Neural cell (in vitro differentiated cells): ENCODE data around the gene PLCB4. TPM values are rescaled to one million over a fixed set of nuclear protein-coding genes. Genes with fewer than 3 reads are reported as not detected.

Source experiments
- H2AFZ ChIP-seq: fragments of 200-600, 300-800 bp; sonication (generic), shearing (Covaris generic); 2 replicates; pipeline ENCODE4 v1.6.0; 2014; ENCODE audit warnings: low read depth, mild to moderate bottlenecking, antibody characterized with exemption, low read length, moderate library complexity
- H3F3A ChIP-seq: fragments of 200-600 bp; shearing (Covaris generic); 2 replicates; pipeline ENCODE4 v1.6.1; 2016; ENCODE audit warnings: mild to moderate bottlenecking, moderate library complexity, mixed read lengths, antibody characterized with exemption, low read length; ENCODE audit not compliant: insufficient read depth, poor library complexity, severe bottlenecking
- H3K27ac ChIP-seq: fragments of 200-600, 300-800 bp; sonication (generic), shearing (Covaris generic); 2 replicates; pipeline ENCODE4 v1.5.1; 2014; ENCODE audit warnings: mild to moderate bottlenecking, low read length, moderate library complexity
- H3K27me3 ChIP-seq: fragments of 300-800, 200-600 bp; sonication (generic), shearing (Covaris generic); 2 replicates; pipeline ENCODE4 v1.6.0; 2014; ENCODE audit warnings: mild to moderate bottlenecking, low read depth, low read length, moderate library complexity; ENCODE audit not compliant: insufficient read depth
- H3K36me3 ChIP-seq: fragments of 300-800, 200-600 bp; sonication (generic), shearing (Covaris generic); 2 replicates; pipeline ENCODE4 v1.5.1; 2014; ENCODE audit warnings: mild to moderate bottlenecking, antibody characterized with exemption, low read length, moderate library complexity; ENCODE audit not compliant: insufficient read depth
- H3K4me2 ChIP-seq: fragments of 300-800, 200-600 bp; sonication (generic), shearing (Covaris generic); 2 replicates; pipeline ENCODE4 v1.6.0; 2014; ENCODE audit warnings: mild to moderate bottlenecking, low read length
- H3K4me3 ChIP-seq: fragments of 300-800, 200-600 bp; sonication (generic), shearing (Covaris generic); 2 replicates; pipeline ENCODE4 v1.5.1; 2014; ENCODE audit warnings: mild to moderate bottlenecking, low read length, moderate library complexity
- H3K79me2 ChIP-seq: fragments of 200-600 bp; shearing (Covaris generic); replicated peaks from 2 replicates; pipeline ENCODE4 v1.6.0; 2014; ENCODE audit warnings: mild to moderate bottlenecking, low read length, moderate library complexity; ENCODE audit not compliant: insufficient read depth
- H3K9ac ChIP-seq: fragments of 300-800, 200-600 bp; sonication (generic), shearing (Covaris generic); 2 replicates; pipeline ENCODE4 v1.6.1; 2016; ENCODE audit warnings: mild to moderate bottlenecking, low read length, mixed read lengths
- H3K9me2 ChIP-seq: fragments of 200-600 bp; shearing (Covaris generic); 2 replicates; pipeline ENCODE4 v1.6.1; 2016; ENCODE audit warnings: mild to moderate bottlenecking, low read length, mixed read lengths; ENCODE audit not compliant: insufficient read depth
- H3K9me3 ChIP-seq: fragments of 200-600, 300-800 bp; sonication (generic), shearing (Covaris generic); 2 replicates; pipeline ENCODE4 v1.6.1; 2016; ENCODE audit warnings: mild to moderate bottlenecking, mixed run types, low read length, moderate library complexity, mixed read lengths
- H4K20me1 ChIP-seq: fragments of 200-600 bp; shearing (Covaris generic); 2 replicates; pipeline ENCODE4 v1.6.1; 2016; ENCODE audit warnings: mild to moderate bottlenecking, mixed run types; ENCODE audit not compliant: insufficient read depth
- EP300 ChIP-seq: fragments of 450-650 bp; conservative IDR thresholded peaks from 2 replicates; pipeline ENCODE4 v1.6.1; 2014; ENCODE audit warnings: antibody characterized with exemption, mild to moderate bottlenecking, moderate library complexity; ENCODE audit not compliant: poor library complexity, severe bottlenecking
- EZH2 ChIP-seq: fragments of 200-600, 300-800 bp; shearing (Covaris generic), sonication (generic); IDR thresholded peaks from 2 replicates; pipeline ENCODE4 v1.6.1; 2014; ENCODE audit warnings: antibody characterized with exemption, low read length, borderline replicate concordance, mild to moderate bottlenecking; ENCODE audit not compliant: insufficient read depth, poor library complexity, severe bottlenecking
- MXI1 ChIP-seq: fragments of 450-650 bp; conservative IDR thresholded peaks from 2 replicates; pipeline ENCODE4 v1.6.1; 2014; ENCODE audit warnings: antibody characterized with exemption, mild to moderate bottlenecking; ENCODE audit not compliant: poor library complexity, severe bottlenecking
- POLR2AphosphoS5 ChIP-seq: IDR thresholded peaks from 2 replicates; pipeline ENCODE4 v1.6.1; 2012
- RAD21 ChIP-seq: fragments of 450-650 bp; conservative IDR thresholded peaks from 2 replicates; pipeline ENCODE4 v1.6.1; 2014; ENCODE audit warnings: antibody characterized with exemption, mild to moderate bottlenecking, moderate library complexity
- SMC3 ChIP-seq: fragments of 450-650 bp; conservative IDR thresholded peaks from 2 replicates; pipeline ENCODE4 v1.6.1; 2014; ENCODE audit warnings: antibody characterized with exemption, mild to moderate bottlenecking, moderate library complexity; ENCODE audit not compliant: poor library complexity
- TAF1 ChIP-seq: IDR thresholded peaks from 2 replicates; pipeline ENCODE4 v1.6.1; 2012; ENCODE audit warnings: low read depth
- polyA plus RNA-seq: library from polyadenylated mRNA; depleted of rRNA; stranded (reverse); fragments of >200 nt; gene quantifications from 2 replicates; pipeline ENCODE4 v1.2.3, GENCODE V29; 2014
- TF ChIP-seq, protein P1 (sequence below): fragments of 450-650 bp; IDR thresholded peaks from 2 replicates; pipeline ENCODE4 v1.5.1; 2014; ENCODE audit warnings: antibody characterized with exemption, mild to moderate bottlenecking, moderate library complexity; ENCODE audit not compliant: poor library complexity, severe bottlenecking
- TF ChIP-seq, protein P2 (sequence below): IDR thresholded peaks from 2 replicates; pipeline ENCODE4 v1.6.1; 2012; ENCODE audit warnings: borderline replicate concordance

PLCB4 gene
- polyA plus RNA-seq, 1 donor from 2014 or later: 13.1 TPM

DNA sequence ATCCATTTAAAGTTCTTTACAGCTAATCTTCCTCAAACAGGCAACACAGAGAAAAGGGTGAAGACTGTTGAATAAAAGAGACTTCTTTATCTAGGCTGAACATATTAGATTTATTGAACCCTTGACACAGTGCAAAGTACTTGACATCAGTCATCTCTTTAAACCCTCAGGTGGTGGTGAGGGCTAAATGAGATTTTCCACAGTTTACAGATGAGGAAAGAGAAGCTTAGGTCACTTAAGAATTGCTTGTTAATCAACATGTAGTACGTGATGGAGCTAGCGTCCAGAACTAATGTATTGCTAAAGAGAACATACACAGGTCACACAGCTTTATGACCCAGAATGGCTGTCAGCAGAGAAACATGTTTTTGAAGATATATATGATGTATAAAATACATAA, 252.1 kb downstream of the PLCB4 start:
- Histone ChIP-seq H3K27me3 (no peaks in the 10 kb centered on the region), H3F3A (no peaks in the 10 kb centered on the region), H4K20me1 (no peaks in the 10 kb centered on the region), H3K27ac (no peak overlapping the region), H3K4me2 (no peak overlapping the region), H3K4me3 (no peak overlapping the region), H3K79me2 (no peaks in the 10 kb centered on the region), H2AFZ (no peak overlapping the region), H3K9me2 (no peaks in the 10 kb centered on the region), H3K36me3 (no peaks in the 10 kb centered on the region), H3K9me3 (no peaks in the 10 kb centered on the region), H3K9ac (no peak overlapping the region)
- no peak for TF ChIP-seq TAF1
- no peak for TF ChIP-seq EZH2
- TF ChIP-seq SMC3: no peak
- TF ChIP-seq, protein P1, sequence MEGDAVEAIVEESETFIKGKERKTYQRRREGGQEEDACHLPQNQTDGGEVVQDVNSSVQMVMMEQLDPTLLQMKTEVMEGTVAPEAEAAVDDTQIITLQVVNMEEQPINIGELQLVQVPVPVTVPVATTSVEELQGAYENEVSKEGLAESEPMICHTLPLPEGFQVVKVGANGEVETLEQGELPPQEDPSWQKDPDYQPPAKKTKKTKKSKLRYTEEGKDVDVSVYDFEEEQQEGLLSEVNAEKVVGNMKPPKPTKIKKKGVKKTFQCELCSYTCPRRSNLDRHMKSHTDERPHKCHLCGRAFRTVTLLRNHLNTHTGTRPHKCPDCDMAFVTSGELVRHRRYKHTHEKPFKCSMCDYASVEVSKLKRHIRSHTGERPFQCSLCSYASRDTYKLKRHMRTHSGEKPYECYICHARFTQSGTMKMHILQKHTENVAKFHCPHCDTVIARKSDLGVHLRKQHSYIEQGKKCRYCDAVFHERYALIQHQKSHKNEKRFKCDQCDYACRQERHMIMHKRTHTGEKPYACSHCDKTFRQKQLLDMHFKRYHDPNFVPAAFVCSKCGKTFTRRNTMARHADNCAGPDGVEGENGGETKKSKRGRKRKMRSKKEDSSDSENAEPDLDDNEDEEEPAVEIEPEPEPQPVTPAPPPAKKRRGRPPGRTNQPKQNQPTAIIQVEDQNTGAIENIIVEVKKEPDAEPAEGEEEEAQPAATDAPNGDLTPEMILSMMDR: no peak

DNA sequence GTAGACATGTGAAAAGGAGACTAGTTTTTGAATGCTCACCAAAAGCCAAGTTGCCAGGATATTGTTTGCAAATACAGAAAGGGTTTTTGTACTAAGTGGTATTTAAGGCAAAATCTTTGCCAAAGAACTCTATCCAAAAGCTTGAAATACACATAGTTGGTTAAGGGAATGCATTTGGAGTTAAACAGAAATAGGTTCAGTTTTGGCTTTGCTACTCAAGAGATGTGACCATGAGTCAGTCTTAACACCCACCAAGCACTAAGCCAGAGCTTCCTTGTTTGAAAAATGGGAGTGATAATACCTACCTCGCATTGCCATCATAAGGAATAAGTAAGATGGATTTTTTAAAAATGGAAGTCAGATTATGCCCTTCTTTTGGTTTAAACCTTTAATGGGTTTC, 253.8 kb downstream of the PLCB4 start:
- Histone ChIP-seq H3K27ac (no peak overlapping the region), H3K9me3 (no peaks in the 10 kb centered on the region), H3K79me2 (no peaks in the 10 kb centered on the region), H2AFZ (no peak overlapping the region), H3K9me2 (no peaks in the 10 kb centered on the region), H3K4me3 (no peak overlapping the region), H4K20me1 (no peaks in the 10 kb centered on the region), H3K4me2 (no peak overlapping the region), H3K9ac (no peak overlapping the region), H3K36me3 (no peaks in the 10 kb centered on the region), H3F3A (no peaks in the 10 kb centered on the region), H3K27me3 (no peaks in the 10 kb centered on the region)
- TF ChIP-seq, protein P2, sequence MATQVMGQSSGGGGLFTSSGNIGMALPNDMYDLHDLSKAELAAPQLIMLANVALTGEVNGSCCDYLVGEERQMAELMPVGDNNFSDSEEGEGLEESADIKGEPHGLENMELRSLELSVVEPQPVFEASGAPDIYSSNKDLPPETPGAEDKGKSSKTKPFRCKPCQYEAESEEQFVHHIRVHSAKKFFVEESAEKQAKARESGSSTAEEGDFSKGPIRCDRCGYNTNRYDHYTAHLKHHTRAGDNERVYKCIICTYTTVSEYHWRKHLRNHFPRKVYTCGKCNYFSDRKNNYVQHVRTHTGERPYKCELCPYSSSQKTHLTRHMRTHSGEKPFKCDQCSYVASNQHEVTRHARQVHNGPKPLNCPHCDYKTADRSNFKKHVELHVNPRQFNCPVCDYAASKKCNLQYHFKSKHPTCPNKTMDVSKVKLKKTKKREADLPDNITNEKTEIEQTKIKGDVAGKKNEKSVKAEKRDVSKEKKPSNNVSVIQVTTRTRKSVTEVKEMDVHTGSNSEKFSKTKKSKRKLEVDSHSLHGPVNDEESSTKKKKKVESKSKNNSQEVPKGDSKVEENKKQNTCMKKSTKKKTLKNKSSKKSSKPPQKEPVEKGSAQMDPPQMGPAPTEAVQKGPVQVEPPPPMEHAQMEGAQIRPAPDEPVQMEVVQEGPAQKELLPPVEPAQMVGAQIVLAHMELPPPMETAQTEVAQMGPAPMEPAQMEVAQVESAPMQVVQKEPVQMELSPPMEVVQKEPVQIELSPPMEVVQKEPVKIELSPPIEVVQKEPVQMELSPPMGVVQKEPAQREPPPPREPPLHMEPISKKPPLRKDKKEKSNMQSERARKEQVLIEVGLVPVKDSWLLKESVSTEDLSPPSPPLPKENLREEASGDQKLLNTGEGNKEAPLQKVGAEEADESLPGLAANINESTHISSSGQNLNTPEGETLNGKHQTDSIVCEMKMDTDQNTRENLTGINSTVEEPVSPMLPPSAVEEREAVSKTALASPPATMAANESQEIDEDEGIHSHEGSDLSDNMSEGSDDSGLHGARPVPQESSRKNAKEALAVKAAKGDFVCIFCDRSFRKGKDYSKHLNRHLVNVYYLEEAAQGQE: no peak
- no peak for TF ChIP-seq EZH2
- TF ChIP-seq RAD21: no peak
- no peak for TF ChIP-seq EP300
- TF ChIP-seq SMC3: no peak
- TF ChIP-seq, protein P1: no peak
- no peak for TF ChIP-seq TAF1
- no peak for TF ChIP-seq MXI1
- TF ChIP-seq POLR2AphosphoS5: no peak
